ENCODE data around the gene C3orf18.

DNA sequence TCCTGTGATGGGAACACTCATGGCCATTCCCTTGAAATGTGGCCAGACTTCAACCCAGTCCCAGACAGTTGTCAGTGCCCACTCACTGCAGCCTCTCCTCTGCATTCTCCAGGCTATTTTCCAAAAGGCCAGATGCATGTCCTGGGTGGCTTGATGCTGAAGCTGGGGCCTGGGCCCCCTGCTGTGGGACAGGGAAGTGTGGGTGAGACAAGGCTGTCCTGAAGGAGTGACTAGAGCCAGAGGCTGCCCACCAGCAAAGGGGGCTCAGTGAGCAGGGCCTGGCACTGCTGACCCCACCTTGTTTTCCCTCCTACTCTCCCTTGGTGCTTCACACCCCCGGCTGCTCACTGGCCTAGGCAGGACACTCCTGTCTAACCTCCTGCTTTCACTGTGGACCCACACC is 32.2 kb upstream of the C3orf18 start:
- TF ChIP-seq, protein P1, sequence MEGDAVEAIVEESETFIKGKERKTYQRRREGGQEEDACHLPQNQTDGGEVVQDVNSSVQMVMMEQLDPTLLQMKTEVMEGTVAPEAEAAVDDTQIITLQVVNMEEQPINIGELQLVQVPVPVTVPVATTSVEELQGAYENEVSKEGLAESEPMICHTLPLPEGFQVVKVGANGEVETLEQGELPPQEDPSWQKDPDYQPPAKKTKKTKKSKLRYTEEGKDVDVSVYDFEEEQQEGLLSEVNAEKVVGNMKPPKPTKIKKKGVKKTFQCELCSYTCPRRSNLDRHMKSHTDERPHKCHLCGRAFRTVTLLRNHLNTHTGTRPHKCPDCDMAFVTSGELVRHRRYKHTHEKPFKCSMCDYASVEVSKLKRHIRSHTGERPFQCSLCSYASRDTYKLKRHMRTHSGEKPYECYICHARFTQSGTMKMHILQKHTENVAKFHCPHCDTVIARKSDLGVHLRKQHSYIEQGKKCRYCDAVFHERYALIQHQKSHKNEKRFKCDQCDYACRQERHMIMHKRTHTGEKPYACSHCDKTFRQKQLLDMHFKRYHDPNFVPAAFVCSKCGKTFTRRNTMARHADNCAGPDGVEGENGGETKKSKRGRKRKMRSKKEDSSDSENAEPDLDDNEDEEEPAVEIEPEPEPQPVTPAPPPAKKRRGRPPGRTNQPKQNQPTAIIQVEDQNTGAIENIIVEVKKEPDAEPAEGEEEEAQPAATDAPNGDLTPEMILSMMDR (IDR thresholded peaks at IDR 0.05; ENCODE audit: low read depth, low read length): no peak
- no peak for TF ChIP-seq EZH2phosphoT487 (IDR thresholded peaks at IDR 0.05; ENCODE audit: low read depth)
